GM21390 (cell line): ENCODE data around the gene MIB1.
"Not testable (repeated sequence)": the region's sequence is repeated elsewhere in the genome, so short reads cannot be mapped to it uniquely, and the experiment has no call there.

Experiments used
- ATAC-seq: cut with Tn5 transposase; IDR thresholded peaks from one replicate; pipeline ENCODE4 v1.9.1; 2021; ENCODE audit not compliant: unreplicated experiment

The MIB1 gene

DNA sequence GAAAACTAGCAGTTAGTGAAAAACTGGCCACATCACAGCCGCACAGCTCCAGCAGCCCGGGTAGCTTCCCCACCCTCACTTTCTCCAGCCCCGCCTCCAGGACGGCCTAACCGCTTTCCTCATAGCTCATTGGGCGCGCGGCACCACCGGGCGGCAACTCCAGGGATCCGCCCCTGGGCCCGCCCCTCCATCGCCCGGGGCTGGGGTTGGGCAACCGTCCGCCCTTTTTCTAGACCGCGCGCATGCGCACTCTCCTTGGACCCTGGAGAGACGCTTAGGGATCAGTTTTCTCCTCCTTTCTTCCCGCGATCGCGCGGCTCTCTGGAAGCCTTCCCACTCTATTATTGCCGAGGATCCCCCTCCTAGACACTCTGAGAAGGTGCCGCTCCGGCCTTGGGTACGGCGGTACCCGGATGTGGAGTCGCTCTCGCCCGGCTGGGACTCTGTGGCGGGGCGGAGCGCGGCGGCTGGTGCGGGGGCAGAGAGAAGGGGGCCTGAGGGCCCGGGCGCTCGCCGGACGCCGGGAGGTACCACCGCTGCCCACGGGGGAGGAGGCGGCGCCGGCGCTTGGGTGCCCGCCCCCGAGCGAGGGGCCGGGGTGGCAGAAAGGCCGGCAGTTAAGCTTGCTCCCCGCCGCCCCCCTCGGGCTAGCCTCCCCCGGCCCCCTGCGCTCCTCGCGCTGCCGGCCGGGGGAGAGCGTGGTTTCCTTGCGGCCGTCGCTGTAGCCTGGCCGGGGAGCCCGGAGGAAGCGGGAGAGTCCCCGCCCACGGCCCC, at the start of gene MIB1:
Gene MIB1 (plus strand): TSS at position 255 of the 774 bp plus-strand sequence. CDS start 792 bp downstream, outside the sequence.
- ATAC-seq: peak; percentile 94

DNA sequence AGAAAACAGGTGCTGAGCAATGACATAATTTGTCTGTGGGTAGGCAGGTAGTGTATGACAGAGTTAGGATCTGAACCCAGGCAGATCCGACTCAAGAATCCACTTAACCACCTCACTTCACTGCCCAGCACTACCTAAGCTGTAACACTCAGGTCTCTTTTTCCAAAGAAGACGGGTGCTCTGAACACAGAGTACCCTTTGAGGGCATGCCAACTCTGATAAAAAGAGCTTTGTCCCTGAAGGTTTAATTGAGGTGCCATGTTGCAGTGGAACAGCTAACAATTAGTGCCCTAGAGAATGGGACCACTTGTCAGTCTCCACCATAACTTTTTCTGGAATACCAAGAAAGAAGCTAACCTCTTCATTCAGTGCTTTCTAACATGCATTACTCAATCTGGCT, 47.3 kb upstream of the MIB1 start:
- ATAC-seq: no peak

DNA sequence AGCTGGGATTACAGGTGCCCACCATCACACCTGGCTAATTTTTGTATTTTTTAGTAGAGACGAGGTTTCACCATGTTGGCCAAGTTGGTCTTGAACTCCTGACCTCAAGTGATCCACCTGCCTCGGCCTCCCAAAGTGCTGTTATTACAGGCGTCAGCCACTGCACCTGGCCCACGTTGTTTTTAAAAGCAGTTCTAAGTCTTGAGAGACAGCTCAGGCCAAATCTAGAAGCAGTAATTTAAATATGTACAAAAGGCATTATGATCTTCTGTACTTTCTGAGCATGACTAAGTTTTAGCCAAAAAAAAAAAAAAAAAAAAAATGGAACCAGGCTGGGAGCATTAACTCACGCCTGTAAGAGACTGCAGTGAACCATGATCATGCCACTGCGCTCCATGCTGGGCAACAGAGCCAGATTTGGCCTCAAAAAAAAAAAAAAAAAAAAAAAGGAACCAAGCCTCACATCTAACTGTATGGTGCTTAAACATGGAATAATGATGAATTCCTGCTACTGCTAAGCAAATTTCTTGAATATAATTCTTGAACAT, 40.0 kb upstream of the MIB1 start:
- ATAC-seq: no peak

DNA sequence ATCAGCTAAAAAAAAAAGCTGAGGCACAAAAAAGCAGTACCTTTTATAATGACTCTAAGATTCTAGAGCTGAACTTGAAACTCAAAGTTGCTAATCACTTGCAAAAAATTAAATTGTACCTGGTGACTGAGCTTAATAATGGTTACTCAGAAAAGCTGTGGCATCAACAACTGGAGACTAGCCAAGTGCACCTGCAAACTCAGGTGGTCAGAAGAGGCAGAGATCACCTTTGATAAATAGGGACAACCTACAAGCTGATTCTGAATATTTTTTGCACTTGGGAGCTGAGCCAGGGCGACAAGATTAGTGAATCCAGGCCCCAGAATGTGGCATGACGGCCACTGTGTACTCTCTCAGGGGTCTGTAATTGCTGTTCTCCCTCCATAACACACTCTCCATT, 39.0 kb upstream of the MIB1 start:
- ATAC-seq: no peak

DNA sequence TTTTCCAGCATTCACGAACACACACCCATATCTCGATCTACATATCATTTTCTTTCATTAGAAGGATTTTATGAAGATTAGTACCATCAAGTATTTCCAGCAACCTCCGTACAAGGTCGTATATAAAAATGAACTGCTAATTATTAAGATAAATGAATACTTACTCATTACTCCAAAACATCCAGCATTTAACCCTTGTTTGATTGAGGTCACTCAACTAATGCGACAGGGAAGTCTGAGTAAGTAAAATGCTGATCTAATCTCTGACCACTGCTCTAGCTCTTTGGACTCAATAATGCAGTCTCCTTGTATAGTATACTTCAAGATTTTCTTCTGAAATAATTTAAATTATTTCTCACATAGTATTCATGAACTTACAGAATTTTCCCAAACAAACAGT, 38.0 kb upstream of the MIB1 start:
- no peak for ATAC-seq

DNA sequence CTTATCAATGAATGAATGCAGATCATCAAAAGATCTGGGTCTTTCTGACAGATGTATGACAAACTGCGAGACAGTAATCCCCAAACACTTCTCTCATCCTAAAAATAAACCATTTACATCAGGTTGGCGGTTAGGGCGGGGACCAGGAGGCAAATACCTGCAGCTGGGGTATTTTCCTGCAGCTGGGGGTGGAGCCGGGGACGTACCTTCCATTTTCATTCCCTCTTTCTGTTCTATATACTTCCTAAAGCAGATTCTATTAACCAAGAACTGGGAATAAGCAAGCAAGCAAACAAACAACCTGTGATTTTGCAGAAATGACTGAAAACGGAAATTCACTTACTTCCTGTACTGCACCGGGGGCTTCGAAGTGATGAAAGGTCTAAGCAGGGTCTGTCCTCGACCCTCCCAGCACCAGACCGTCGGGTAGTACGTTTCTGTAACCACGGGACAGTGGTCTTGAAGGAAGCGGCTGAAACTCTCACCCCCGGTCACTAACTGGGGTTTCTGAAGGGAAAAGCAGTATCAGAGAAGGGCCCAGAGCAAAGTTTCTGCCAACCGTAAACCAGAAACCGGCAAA, 37.3 kb upstream of the MIB1 start:
- ATAC-seq: no peak

DNA sequence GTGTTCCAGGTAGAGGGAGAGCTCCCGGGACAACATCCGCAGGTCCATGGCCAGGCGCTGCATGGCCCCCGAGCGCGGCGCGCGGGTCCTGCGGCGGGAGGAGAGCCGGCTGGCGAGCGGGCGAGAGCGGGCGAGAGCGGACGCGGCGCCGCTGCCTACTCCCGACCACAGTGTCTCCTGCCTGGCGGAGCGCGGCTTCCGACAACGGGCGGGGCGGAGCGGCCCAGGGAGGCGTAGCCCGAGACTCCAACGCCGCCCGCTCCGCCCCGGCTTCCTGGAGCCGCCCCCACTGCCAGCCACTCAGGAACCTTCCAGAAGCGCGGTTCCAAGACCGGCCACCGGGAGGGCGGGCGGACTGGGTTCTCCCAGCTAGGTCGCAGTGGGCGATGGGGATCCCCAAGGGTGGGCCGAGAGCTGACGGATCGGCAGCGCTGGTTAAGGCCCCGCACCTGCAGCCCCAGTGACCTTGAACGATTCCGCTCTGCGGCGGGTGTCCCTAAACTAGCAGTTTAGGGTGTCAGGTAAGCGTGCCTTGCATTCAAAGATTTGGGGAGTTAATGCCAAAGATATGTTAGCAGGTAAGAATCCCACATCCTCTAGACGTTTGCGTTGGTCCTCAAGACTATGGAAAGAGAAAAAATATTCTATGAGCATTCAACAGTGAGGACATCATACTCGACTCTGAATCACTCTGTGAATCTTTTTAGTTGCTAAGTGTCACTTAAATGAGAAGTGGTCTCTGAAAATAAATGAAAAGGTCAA, 35.8 kb upstream of the MIB1 start, which contains the start of gene ABHD3:
Gene ABHD3 (minus strand): TSS at position 172 of the 762 bp plus-strand sequence. CDS start 109 bp downstream, at position 63.
- ATAC-seq: peak; percentile 95

DNA sequence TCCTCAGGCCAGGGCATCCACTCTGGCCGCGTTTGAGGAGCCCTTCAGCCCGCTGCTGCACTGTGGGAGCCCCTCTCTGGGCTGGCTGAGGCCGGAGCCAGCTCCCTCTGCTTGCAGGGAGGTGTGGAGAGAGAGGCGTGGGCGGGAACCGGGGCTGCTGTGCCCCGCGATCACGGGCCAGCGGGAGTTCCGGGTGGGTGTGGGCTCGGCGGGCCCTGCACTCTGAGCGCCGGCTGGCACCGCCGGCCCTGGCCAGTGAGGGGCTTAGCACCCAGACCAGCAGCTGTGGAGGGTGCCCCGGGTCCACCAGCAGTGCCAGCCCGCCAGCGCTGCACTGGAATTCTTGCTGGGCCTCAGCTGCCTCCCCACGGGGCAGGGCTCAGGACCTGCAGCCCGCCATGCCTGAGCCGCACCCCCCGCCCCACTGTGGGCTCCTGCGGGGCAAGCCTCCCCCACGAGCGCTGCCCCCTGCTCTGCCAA, 34.2 kb upstream of the MIB1 start:
- no peak for ATAC-seq

DNA sequence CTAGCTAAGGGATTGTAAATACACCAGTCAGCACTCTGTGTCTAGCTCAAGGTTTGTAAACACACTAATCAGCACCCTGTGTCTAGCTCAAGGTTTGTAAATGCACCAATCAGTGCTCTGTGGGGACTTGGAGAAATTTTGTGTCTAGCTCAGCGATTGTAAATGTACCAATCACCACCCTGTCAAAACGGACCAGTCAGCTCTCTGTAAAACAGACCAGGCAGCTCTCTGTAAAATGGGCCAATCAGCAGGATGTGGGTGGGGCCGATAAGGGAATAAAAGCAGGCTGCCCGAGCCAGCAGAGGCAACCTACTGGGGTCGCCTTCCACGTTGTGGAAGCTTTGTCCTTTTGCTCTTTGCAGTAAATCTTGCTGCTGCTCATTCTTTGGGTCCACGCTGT, 33.5 kb upstream of the MIB1 start:
- not testable (repeated sequence) for ATAC-seq

DNA sequence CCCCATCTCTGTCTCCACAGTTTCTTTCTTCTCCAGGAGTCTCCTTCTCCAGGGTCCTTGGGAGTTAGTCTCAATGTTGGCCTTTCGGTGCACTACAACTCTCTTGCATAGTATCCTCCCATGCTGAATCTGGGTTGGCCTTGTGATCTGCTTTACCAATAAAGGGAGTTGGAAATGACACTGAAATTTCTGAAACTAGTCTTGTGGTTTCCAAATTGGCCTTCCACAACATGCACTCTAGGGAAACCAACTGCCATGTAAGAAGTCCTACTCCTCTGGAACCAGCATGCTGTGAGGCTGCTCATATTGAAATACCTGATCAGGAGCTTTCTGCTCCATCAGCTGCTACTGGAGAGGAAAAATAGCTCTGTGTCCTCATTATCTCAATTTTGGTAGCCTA, 26.1 kb upstream of the MIB1 start:
- ATAC-seq: no peak

DNA sequence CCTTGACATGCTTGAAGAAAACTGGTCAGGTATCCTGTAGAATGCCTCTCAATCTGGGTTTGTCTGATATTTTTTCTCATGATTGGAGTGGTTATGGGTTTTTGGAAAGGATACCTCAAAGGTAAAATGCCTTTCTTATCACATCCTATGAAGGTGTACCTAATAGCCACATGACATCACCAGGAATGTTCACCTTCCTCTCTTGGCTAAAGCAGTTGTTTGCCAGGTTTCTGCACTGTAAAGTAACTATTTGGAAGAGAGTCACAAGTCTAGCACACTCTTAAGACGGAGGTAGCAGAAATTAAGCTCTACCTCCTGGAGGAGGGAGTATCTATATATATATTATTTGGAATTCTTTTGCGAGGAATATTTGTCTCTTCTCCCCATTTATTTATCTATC, 17.9 kb upstream of the MIB1 start:
- no peak for ATAC-seq

DNA sequence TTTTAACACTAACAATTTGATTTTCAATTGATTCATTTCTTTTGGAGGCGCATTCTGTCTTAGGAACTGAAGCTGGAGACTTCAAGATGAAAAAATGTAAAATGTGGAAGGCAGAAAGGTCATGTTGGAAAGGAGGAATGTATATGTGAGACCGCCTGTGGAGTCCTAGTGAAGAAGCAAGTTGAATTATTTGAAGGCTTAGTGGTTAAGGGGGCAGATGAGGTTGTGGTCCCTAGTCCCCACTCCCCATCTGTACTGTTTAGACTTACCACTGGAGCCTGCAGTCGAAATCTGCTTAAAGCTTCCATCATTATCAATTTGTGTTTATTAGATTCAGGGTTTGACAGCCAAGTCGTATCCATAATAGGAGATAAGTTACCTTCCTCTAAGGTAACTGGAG, 15.4 kb upstream of the MIB1 start:
- ATAC-seq: no peak

DNA sequence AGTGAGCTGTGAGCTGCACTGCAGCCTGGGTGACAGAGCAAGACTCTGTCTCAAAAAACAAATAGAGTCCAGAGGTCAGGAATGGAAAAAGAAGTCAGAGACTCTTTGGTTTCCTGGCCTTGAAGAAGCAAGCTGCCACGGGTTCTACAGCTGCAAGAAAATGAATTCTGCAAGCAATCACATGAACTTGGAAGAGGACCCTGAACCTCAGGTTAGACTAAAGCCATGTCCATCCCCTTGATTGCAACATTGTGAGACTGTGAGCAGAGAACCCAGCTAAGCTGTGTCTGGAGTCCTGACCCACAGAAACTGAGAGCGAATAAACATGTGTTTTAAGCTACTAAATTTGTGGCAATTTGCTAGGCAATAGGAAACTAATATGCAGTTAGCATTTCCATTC, 12.9 kb upstream of the MIB1 start:
- no peak for ATAC-seq

DNA sequence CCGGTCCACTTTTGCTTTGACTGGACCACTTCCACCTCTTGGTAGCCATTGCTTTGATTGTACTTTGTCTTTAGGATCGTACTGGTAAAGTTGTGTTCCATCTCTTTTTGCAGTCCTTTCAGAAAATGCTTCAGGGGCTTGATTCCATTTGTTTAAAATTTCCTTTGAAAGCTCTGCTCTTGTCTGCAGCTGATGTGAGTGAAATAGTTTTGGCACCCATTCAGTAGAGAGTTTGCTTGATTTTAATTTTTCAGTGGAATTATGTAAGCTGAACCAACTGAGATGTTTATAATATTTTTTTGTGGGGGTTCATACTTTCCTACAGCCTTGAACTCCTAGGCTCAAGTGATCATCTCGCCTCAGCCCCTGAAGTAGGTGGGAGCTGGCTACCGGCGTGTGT, 7.6 kb upstream of the MIB1 start:
- ATAC-seq: no peak

DNA sequence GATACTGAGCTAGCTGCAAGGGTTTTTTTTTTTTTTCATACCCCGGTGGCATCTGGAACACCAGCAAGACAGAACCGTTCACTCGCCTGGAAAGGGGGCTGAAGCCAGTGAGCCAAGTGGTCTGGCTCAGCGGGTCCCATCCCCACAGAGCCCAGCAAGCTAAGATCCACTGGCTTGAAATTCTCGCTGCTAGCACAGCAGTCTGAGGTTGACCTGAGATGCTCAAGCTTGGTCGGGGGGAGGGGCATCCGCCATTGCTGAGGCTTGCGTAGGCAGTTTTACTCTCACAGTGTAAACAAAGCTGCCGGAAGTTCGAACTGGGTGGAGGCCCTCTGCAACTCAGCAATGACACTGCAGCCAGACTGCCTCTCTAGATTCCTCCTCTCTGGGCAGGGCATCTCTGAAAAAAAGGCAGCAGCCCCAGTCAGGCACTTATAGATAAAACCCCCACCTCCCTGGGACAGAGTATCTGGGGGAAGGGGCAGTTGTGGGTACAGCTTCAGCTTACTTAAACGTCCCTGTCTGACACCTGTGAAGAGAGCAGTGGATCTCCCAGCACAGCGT, 5.1 kb upstream of the MIB1 start:
- ATAC-seq: no peak

DNA sequence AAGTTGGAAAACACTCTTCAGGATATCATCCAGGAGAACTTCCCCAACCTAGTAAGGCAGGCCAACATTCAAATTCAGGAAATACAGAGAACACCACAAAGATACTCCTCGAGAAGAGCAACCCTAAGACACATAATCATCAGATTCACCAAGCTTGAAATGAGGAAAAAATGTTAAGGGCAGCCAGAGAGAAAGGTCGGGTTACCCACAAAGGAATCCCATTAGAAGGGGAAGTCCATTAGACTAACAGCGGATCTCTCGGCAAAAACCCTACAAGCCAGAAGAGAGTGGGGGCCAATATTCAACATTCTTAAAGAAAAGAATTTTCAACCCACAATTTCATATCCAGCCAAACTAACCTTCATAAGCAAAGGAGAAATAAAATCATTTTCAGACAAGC, 3.7 kb upstream of the MIB1 start:
- not testable (repeated sequence) for ATAC-seq

DNA sequence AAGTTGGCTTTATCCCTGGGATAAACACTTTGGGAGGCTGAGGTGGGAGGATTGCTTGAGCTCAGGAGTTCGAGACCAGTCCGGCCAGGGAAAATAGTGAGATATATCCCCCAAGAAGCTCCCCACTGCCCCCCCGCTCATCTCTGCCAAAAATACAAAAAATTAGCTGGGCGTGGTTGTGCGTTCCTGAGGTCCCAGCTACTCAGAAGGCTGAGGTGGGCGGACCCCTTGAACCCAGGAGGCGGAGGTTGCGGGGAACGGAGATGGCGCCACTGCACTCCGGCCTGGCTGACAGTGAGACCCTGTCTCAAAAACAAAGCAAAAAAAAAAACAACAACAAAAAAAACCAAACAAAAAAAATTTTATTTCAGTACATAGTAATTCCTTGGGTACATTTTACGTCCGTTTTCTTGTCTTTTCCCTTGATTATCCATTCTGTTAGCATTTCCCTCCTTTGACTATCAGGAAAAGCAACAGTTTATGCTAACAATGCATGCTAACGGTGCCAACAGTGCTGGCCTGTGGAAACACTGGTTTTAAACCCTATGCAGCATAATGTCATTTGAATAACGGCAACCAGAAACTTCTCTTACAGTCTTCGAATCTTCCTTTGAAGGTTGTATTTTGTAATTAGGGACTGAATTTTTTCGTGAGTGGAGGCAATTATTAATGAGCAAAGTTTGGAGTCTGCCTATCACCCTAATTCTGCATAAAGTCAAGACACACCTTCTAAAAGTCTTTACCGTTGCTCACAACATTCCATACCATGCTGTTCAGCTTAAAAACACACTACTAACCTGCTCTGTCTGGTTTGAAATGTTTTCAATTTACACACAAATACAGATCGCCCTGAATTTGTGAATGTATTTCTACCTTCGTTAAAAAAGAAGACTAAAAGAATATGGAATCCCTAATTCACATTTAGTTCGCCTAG, 721 bp upstream of the MIB1 start:
- ATAC-seq: peak; percentile 9

DNA sequence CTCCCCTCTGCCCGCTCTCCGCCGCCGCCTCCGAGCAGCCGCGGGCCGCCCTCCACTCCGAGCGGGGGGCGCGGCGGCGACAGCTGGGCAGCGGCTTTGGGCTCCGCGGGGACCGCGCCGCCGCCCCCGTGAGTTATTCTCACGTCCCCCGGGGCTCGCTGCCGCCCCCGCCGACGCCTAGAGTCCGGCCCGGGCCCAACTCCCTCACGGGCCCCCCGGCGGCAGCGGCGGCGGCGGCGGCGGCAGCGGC, 645 bp downstream of the MIB1 start:
- ATAC-seq: no peak

DNA sequence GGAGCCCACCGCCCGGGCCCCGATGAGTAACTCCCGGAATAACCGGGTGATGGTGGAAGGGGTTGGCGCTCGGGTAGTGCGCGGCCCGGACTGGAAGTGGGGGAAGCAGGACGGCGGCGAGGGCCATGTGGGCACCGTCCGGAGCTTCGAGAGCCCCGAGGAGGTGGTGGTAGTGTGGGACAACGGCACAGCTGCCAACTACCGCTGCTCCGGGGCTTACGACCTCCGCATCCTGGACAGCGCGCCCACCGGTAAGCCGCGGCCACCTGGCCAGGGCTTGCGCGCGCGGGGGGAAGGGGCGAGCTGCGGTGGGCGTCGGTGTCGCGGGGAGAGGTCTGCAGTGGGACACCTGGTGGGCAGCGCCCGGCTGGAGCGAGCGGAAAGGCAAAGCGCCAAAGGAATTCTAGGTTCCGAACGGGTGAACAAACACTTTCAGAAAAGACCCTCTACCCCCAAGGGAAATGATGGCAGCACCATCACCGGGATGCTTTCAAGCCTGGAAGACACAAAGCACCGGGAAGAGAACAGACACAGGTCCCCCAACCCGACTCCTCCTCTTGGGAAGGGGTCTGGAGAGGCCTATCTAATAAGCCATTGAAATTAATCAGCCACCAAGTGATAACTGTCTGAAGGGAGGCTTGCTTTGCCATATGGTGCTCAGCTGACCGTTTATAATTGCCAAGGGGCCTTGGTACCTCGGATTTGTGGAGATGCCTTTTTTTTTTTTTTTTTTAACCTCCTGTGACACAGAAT, 1.1 kb downstream of the MIB1 start:
- peak; percentile 15 for ATAC-seq

DNA sequence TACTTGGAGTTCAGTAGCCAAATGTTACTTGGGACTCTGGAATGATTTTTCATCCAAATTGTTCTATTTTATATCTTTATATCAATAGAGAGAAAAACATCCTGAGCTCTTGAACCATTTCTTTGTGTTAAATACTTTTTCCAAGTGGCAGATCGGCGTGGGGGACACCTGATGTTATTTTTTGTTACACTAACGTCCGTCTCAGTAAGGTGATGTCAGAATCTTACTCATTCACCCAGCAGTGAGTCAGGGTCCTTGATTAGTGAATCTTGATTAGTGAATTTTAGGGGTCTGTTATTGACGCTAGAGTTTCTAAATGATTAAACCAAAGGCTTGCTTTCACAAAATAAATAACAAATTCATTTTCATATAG, 1.7 kb downstream of the MIB1 start:
- no peak for ATAC-seq
